ENCODE data around the gene CDC25B.

The CDC25B gene

GRCh38 chr20:3778976-3779375, 17.1 kb upstream of the CDC25B start:
- no peak for TF ChIP-seq ZNF521 (tag by site-specific recombination; IDR thresholded peaks at IDR 0.05)
- TF ChIP-seq MEIS1 (CRISPR knock-in tag; IDR thresholded peaks at IDR 0.05; ENCODE audit: borderline replicate concordance), result no peak
- no peak for TF ChIP-seq ZNF2 (tag by site-specific recombination; IDR thresholded peaks at IDR 0.05)
- TF ChIP-seq ZNF280D (tag by site-specific recombination; IDR thresholded peaks at IDR 0.05), result no peak
- no peak for TF ChIP-seq ZNF292 (tag by site-specific recombination; IDR thresholded peaks at IDR 0.05; ENCODE audit: borderline replicate concordance, low read depth)
- no peak for TF ChIP-seq KLF8 (tag by site-specific recombination; IDR thresholded peaks at IDR 0.05)
- TF ChIP-seq ZBTB17 (tag by site-specific recombination; IDR thresholded peaks at IDR 0.05), result no peak
- no peak for TF ChIP-seq ZNF302 (tag by site-specific recombination; IDR thresholded peaks at IDR 0.05; ENCODE audit: low read depth)
- no peak for TF ChIP-seq ZNF629 (tag by site-specific recombination; IDR thresholded peaks at IDR 0.05)
- TF ChIP-seq ZNF274 (IDR thresholded peaks at IDR 0.05; ENCODE audit: low read length), result no peak
- TF ChIP-seq ZNF274 (tag by site-specific recombination; IDR thresholded peaks at IDR 0.05; ENCODE audit: borderline replicate concordance), result no peak
- no peak for TF ChIP-seq PATZ1 (tag by site-specific recombination; IDR thresholded peaks at IDR 0.05)
- no peak for TF ChIP-seq ZNF184 (tag by site-specific recombination; IDR thresholded peaks at IDR 0.05)
- TF ChIP-seq SCRT2 (tag by site-specific recombination; IDR thresholded peaks at IDR 0.05), result no peak
- no peak for TF ChIP-seq ZBTB48 (tag by site-specific recombination; IDR thresholded peaks at IDR 0.05)
- no peak for TF ChIP-seq ZNF701 (tag by site-specific recombination; IDR thresholded peaks at IDR 0.05)
- no peak overlapping the region for H3K27ac ChIP-seq (ENCODE audit: extremely low read depth, low read depth, low read length)
- H3K9me3 ChIP-seq (ENCODE audit: control insufficient read depth, insufficient read depth, low read depth, low read length), result no peaks in the 10 kb centered on the region
- H3K4me1 ChIP-seq (ENCODE audit: control insufficient read depth, insufficient read depth, low read length), result 0 out of 2 replicates have a peak, but pooled peaks cover 2% of the 10 kb centered on the region
- POLR2A ChIA-PET, result interaction anchor here (1.1 to 2.9 kb wide), 3 partner anchors 11 to 17 kb away, joined by 4 to 36 read pairs (median 5); partner anchors contain the start of genes ADISSP and CDC25B
- H3K4me3 ChIP-seq (ENCODE audit: low read depth, low read length), result no peak overlapping the region
- peaks cover 0 to 4% of the 10 kb centered on the region in 2 experiments; a peak in 2 of 3 replicates for H3K36me3 ChIP-seq (ENCODE audit: control insufficient read depth in 2 of 2, insufficient read depth in 1 of 2, low read length in 2 of 2)
- CTCF ChIA-PET, result interaction anchor here (0.6 to 2.9 kb wide), 8 partner anchors 9 to 215 kb away, joined by 3 to 12 read pairs (median 4); partner anchors contain the start of genes ADAM33, ADISSP and AP5S1

- Histone ChIP-seq H3K4me3 (ENCODE audit: low read depth, low read length) (peak within 1 kb of the TSS; percentile 41), H3K9me3 (ENCODE audit: control insufficient read depth, insufficient read depth, low read depth, low read length) (no peaks in the 10 kb centered on the region), H3K27ac (ENCODE audit: extremely low read depth, low read depth, low read length) (no peak within 1 kb of the TSS), H3K4me1 (ENCODE audit: control insufficient read depth, insufficient read depth, low read length) (peaks cover 13% of the 10 kb centered on the region; the same call in 1 of the 2 replicates), H3K36me3 (ENCODE audit: control insufficient read depth in 2 of 2, insufficient read depth in 1 of 2, low read length in 2 of 2) (peaks cover 0 to 21% of the 10 kb centered on the region in 2 experiments; a peak in 2 of 3 replicates)
- ChIA-PET POLR2A (interaction anchor here (0.8 to 3.3 kb wide), 10 partner anchors 14 to 94 kb away, joined by 3 to 33 read pairs (median 4); partner anchors contain the start of genes ADISSP, AP5S1 and CDC25B), CTCF (interaction anchor here (0.6 to 3.1 kb wide), 27 partner anchors 9 to 421 kb away, joined by 3 to 18 read pairs (median 4); partner anchors contain the start of gene ADISSP)
- peak; percentile 71; the same call in 1 of the 2 replicates for TF ChIP-seq ZBTB20 (tag by site-specific recombination; IDR thresholded peaks at IDR 0.05)
- no peak for TF ChIP-seq OSR2 (tag by site-specific recombination; IDR thresholded peaks at IDR 0.05)
- TF ChIP-seq PRDM10 (tag by site-specific recombination; IDR thresholded peaks at IDR 0.05), result peak; percentile 23; the same call in 1 of the 2 replicates
- TF ChIP-seq SP7 (tag by site-specific recombination; IDR thresholded peaks at IDR 0.05), result peak; percentile 43; the same call in 1 of the 2 replicates
- no peak for TF ChIP-seq REST (tag by site-specific recombination; IDR thresholded peaks at IDR 0.05)
- TF ChIP-seq ZBTB8A (tag by site-specific recombination; IDR thresholded peaks at IDR 0.05), result peak; percentile 47; the same call in 1 of the 2 replicates
Measured at GRCh38 chr20:3781153-3781910, 14.8 kb upstream of the CDC25B start, which contains the start of gene SPEF1. Gene SPEF1 (minus strand): TSS chr20:3781448. CDS start chr20:3781287, 161 bp downstream.

All from HEK293 (cell line).